NCI-H128 (cell line): ENCODE measurements around the gene NBPF12.
A peak's percentile ranks its signal among the peaks of the same experiment; 100 is the strongest.
"Not testable (repeated sequence)": the region's sequence is repeated elsewhere in the genome, so short reads cannot be mapped to it uniquely, and the experiment has no call there.

Experiments used
- DNase-seq: peaks from one replicate; lab custom pipeline; 2025; ENCODE audit not compliant: unreplicated experiment; lab: John Stamatoyannopoulos, UW

The NBPF12 gene, protein sequence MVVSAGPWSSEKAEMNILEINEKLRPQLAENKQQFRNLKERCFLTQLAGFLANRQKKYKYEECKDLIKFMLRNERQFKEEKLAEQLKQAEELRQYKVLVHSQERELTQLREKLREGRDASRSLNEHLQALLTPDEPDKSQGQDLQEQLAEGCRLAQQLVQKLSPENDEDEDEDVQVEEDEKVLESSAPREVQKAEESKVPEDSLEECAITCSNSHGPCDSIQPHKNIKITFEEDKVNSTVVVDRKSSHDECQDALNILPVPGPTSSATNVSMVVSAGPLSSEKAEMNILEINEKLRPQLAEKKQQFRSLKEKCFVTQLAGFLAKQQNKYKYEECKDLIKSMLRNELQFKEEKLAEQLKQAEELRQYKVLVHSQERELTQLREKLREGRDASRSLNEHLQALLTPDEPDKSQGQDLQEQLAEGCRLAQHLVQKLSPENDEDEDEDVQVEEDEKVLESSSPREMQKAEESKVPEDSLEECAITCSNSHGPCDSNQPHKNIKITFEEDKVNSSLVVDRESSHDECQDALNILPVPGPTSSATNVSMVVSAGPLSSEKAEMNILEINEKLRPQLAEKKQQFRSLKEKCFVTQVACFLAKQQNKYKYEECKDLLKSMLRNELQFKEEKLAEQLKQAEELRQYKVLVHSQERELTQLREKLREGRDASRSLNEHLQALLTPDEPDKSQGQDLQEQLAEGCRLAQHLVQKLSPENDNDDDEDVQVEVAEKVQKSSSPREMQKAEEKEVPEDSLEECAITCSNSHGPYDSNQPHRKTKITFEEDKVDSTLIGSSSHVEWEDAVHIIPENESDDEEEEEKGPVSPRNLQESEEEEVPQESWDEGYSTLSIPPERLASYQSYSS (N-terminal part only)

DNA sequence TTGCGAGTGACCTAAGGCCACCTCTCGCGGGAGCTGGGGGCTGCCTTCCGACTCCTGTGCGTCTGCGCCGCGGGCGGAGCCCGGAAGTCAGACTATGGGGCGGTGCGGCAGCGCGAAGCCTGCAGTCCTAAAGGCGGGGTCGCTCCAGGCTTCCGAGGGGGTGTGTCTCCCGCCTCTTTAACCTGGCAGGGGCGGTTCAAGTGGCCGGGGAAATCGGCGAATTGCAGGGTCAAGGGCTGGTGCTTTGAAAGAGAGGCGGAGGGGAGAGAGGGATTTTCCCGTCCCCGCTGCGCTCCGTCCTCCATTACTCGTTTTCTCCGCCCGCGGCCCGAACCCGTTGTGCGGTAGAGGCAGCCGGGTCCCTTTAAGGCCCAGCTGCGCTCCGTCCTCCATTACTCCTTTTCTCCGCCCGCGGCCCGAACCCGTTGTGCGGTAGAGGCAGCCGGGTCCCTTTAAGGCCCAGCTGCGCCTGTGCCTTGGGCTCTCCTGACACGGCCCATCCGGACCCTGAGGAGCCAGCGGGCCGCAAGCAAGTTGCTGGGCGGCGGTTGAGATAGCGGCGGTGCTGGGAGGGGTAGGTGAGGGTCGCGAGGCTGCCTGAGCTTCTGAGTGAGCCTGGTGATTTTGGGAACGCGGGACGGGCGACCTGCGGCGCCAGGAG is at the start of gene NBPF12:
Gene NBPF12 (plus strand): TSS at position 83 of the 661 bp plus-strand sequence. CDS start 21,820 bp downstream, outside the sequence.
- DNase-seq, result peak; percentile 83

DNA sequence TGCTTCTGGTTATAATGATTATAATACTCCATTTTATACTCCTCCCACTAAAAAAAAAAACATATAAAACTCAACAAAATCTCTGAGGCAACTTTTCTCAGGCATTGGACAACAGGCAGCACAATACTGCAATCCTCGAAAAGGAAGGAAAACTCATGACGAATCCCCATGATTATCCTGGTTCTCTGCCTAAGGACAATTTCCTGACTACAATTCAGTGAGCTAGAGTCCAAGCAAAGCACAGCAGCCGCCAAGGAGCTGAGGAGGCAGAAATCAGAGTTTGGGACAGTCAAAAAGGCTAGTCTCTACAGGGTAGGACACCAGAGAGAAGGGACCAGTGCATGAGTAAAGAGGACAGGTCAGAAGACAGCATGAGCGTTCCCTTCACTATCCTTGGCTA is 46.8 kb upstream of the NBPF12 start:
- not testable (repeated sequence) for DNase-seq

DNA sequence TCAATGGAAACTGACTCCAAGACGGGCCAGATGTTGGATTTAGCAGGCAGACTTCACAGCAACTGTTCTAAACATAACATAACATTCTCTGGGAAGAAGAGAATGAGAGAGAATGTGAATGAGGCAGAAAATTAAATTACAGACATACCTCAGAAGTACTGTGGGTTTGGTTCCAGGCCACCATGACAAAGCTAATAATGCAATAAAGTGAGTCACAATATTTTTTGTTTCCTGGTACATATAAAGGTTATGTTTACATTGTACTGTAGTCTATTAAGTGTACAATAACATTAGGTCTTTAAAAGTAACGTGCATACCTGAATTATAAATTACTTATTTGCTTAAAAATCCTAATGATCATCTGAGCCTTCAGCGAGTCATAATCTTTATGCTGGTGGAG is 45.8 kb upstream of the NBPF12 start:
- DNase-seq, result not testable (repeated sequence)

DNA sequence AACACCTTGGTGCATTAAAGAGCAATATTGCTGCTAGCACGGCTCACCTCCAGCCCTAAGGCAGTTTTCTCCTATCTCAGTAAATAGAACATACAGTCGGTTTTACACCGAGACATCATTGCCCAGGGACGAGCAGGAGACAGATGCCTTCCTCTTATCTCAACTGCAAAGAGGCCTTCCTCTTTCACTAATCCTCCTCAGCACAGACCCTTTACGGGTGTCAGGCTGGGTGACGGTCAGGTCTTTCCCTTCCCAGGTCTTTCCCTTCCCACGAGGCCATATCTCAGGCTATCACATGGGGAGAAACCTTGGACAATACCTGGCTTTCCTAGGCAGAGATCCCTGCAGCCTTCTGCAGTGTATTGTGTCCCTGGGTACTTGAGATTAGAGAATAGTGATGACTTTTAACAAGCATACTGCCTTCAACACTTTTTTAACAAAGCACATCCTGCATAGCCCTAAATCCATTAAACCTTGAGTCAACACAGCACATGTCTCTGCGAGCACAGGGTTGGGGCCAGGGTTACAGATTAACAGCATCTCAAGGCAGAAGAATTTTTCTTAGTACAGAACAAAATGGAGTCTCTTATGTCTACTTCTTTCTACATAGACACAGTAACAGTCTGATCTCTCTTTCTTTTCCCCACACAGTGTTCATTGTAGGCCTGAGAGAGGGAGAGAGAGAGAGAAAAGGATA is 30.4 kb upstream of the NBPF12 start:
- not testable (repeated sequence) for DNase-seq

DNA sequence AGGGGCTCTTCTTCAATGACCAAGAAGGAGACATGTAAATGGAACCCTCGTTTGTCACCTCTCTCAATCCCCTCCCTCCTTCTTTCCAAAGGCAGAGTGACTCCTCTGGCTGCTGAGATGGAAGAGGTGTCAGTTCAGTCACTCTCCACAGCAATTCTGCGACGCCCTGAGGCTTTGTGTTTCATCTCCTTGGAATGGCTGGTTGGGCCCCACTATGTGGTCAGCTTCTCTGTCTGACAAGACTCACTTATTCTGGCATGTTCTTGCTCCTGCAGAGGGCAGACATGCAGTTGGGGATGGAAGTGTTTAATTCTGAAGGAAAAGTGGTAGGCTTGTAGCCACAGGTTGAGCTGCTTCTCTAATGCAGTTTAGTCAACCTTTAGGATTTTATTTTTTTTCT is 25.1 kb upstream of the NBPF12 start:
- not testable (repeated sequence) for DNase-seq

DNA sequence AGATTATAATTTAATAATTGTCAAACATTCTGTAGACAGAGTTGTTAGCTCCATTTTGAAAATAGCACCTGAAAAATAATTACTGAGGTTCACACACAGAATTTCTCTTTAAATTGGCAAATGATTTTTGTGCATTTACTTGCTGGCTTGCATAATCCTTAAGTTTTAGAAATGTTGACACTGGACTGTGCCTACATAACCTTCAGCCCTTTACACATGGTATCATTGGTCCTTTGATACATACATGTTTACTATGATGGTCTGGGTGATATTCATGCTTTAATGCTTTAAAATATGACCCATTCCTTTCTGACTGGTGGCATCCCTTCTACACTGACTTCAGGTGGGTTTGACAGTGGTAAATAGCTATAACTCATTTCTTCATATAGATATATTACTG is 17.3 kb upstream of the NBPF12 start:
- not testable (repeated sequence) for DNase-seq

DNA sequence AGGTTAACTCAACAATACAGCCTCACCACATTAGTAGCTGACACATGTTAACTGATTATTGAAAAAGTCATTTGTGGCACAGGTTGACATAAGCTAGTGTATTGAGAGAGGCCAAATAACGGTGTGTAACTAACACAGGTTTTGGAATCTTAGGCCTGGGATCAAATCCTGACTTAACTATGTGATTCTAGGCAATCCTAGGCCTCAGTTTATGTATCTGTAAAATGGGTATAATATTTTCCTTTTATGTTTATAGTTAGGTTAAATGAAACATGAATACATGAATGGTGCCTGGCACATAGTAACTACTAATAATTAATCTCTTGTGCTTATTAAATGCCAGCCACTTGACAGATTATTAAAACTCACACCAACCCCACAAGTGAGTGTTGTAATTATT is 15.5 kb upstream of the NBPF12 start:
- DNase-seq, result not testable (repeated sequence)

DNA sequence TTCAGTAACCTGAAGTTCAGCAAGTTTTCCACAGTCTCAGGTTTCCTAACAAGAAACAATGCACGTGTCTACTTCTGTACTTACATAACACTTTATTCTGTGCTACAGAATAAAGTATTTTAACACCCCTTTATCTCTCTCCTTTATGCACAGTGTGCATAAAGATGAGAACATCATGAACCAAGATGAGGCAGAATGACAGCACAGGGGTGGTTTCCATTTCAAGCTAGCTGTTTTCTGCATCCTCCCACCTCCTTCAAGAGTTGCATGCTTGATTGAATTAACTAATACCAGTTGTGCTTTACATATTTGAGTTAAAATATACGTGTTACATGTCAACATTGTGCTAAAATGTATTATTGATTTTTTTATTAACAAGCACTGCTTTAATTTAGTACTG is 14.0 kb upstream of the NBPF12 start:
- DNase-seq, result not testable (repeated sequence)

DNA sequence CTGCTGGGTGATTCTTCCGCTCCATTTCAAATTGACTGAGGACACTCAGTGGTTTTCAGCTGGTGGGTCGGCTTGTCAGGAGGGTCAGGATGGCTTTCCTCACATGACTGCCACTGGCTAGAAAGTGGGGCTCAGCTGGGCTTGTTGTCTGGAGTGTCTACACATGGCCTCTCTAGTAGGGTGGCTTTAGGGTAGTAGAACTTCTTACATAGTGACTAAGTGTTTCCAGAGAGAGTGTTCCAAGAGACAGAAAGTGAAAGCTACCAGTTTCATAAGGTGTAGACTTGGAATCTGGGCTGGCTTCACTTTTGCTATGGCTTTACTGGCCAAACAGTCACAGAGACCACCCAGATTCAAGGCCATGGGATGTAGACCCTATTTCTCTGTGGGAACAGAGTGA is 11.7 kb upstream of the NBPF12 start:
- not testable (repeated sequence) for DNase-seq

DNA sequence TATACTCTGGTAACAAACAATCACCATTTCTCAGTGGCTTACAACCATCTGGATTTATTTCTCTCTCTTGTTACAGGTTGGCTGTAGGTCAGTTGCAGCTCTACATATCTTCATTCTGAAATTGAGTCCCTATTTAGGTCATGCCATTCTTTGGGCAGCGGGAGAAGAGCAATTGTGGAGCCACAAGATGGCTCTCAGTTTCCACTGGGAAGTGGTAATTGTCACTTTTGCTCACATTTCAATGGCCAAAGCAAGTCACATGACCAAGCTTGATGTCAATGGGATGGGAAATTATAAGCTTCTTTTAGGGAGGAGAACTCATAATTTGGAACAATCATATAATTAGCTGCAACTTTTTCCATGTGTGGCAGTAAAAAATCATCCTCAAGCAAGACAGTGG is 7.9 kb upstream of the NBPF12 start:
- DNase-seq, result not testable (repeated sequence)

DNA sequence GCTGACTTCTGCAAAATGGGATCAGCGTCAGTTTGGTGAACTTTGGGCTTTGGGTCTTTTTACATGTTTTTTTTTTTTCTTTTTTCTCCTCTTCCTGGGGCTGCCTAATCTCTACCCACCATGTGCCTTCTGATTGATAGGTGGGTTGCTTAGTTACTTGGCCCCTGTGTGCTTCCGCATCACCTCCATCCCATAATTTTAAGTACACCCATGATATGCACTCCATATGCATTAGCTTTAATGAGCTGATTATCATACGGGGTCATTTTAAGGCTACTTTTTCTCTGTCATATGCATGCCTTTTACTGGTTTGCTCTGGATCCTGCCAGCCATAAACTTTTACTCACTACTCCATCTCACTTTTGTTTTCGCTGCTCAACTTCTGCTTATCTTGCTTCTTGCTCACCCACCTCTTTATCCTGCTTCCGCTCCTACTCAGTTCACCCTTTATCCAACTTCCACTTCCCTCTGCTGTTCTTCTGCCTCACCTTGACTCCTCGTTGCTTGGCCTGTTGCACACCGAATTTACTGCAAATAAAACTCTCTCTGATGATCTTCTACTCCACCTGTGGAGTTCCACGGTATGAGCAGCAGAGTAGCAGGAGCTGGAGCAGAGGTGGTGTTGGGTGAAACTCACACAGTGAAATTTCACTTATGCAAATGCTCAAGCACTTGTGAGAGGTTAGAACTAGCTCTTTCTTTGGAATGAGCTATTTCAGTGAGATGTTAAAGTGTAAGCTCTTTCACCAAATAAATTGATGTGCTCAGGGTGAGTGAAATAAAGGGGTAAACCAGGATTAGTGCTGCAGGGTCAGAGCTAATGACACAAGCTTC is 3.5 kb upstream of the NBPF12 start:
- not testable (repeated sequence) for DNase-seq

DNA sequence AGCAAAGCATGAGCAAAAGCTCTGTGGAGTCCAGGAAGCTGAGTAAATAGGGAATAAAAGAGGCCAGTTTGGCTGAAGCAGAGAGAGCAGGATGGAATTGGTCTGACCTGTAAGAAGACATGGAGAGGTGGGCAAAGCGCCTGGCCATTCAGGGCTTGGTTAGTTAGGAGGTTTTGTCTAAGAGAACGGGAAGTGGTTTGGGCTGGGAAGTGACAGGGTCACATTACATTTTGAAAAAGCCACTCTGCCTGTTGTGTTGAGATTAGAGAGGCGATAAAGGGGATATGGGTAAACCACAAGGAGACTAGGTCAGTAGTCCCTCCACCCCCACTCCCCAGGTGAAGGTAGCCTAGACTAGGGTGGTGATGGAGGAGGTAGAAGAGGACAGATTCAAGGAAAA is 662 bp upstream of the NBPF12 start:
- not testable (repeated sequence) for DNase-seq

DNA sequence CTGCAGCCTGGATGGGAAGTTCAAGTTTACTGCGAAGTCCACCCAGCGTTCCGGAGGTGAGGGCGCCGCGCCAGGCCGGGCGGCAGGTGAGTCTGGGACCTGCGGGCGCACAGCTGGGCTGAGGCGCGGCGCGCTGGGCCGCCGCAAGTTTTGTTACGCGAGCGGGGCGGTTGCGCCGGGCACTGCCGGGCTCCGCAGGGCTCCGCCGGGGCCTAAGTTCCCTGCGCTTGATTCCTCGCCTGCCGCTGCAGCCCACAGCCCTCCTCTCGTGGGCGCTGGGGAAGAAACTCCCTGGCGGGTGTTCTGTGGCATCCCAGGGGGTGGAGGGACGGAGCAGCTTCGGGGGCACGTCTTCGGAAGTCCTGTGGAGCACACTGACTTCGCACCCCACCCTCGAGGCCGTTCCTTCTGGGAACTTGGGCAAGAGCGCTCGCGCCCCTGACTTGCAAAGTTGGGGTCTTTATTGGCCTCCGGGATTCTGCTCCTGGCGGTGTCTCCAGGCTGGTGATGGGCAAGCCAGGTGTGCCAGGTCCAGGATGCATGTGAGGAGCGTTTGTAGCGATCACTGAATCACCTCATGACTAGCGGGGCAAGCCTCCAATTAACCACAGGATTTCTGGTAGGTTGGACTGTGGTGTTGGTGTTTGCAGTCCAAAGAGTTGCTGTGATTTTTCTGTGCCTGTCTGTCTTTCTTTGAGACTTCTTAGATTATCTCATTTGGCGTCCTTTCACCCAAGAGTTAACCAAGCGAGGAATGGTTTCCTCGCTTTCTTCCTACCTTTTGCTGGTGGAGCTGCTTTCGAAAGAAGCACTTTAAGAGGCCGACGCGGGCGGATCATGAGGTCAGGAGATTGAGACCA is 1.0 kb downstream of the NBPF12 start:
- not testable (repeated sequence) for DNase-seq

DNA sequence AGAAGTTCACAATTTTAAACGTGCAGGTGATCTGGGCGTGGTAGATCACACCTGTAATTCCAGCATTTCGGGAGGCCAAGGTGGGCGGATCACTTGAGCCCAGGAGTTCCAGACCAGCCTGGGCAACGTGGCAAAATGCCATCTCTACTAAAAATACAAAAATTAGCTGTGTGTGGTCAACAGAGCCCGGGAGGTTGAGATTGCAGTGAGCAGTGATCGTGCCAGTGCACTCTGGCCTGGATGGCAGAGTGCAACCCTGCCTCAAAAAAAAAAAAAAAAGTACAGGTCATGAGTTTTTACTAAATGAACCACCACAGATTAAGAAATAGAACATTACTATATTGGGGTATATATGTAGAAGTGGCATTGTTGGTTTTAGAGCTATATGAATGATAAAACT is 2.2 kb downstream of the NBPF12 start:
- not testable (repeated sequence) for DNase-seq

DNA sequence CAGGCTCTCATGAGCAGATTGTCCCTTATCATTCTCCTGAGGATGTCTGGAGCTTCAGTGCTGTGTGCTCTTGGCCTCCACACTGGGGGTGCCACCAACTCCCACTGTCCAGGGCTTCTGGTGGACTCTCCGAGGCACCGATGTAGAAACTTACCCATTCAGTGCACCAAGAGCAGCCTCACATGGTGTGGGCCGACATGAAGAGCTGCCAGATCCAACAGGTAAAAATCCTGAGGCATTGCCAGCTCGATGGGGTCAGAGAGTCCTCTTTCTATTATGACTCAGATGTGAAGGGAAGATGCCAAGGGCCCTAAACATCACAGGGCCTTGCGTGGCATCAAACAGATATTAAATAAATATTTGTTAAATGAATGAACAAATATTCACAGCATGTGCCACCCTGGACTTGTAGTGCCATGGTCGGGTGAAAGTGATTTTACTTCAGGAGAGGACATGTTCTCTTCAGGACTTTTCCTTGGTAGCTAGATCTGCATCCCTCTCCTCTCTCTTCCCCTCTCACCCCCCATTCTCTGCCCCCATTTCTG is 5.3 kb downstream of the NBPF12 start:
- DNase-seq, result not testable (repeated sequence)

DNA sequence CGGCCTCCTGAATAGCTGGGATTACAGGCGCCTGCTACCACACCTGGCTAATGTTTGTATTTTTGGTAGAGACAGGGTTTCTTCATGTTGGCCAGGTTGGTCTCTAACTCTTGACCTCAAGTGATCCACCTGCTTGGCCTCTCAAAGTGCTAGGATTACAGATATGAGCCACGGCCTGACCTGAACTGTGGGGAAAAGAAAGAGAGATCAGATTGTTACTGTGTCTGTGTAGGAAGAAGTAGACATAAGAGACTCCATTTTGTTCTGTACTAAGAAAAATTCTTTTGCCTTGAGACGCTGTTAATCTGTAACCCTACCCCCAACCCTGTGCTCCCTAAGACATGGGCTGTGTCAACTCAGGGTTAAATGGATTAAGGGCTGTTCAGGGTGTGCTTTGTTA is 10.0 kb downstream of the NBPF12 start:
- not testable (repeated sequence) for DNase-seq

DNA sequence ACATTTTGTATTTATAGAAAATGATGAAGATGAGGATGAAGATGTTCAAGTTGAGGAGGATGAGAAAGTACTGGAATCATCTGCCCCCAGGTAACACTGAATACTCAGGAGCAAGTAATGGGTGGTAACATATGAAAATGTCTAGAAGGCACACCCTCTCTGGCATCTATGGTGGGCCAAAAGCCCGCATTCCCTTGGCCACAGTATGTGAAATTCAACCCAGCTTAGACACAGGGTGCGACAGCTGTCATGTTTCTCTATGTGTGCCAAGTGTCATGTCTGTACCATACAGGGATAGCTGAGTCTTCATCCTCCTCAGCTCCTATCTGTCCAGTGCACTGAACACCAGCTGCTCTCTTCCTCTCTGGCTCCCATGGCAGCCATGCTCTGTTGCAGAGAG is 26.2 kb downstream of the NBPF12 start:
- not testable (repeated sequence) for DNase-seq

DNA sequence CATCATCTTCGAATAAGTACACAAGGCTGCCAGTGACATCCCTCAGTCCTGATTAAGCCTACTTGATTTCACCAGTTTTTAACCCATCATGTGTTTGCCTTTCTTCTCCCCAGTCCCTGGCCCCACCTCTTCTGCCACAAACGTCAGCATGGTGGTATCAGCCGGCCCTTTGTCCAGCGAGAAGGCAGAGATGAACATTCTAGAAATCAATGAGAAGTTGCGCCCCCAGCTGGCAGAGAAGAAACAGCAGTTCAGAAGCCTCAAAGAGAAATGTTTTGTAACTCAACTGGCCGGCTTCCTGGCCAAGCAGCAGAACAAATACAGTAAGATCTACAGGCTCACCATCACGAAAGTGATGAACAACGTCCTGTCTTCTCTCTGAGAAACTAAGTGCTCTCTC is 28.2 kb downstream of the NBPF12 start:
- DNase-seq, result not testable (repeated sequence)

DNA sequence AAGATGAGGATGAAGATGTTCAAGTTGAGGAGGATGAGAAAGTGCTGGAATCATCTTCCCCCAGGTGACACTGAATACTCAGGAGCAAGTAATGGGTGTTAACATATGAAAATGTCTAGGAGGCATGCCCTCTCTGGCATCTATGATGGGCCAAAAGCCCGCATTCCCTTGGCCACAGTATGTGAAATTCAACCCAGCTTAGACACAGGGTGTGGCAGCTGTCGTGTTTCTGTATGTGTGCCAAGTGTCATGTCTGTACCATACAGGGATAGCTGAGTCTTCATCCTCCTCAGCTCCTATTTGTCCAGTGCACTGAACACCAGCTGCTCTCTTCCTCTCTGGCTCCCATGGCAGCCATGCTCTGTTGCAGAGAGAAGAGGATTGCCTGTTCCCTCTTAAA is 32.5 kb downstream of the NBPF12 start:
- DNase-seq, result not testable (repeated sequence)
